Body of pancreas (tissue), 4 donors: ENCODE data around the gene UBALD1. TPM values are rescaled to one million over a fixed set of nuclear protein-coding genes. Genes with fewer than 3 reads are reported as not detected.

ENCODE experiments used
- ATAC-seq: fragments of 150-250 bp; one replicate; pipeline ENCODE4 v1.9.1; 2016
- DNase-seq, 4 donors: peaks; one replicate each; pipeline ENCODE4 v3.0.0-alpha.2; 2019
- H3K27ac ChIP-seq, 4 donors: fragments of 200-600 bp; sonication (generic); 1 replicate in 3 of 4; 2 replicates in 1 of 4; pipeline versions ENCODE4 v1.5.1 to v1.6.1; 2016 to 2019; ENCODE audit warnings: mild to moderate bottlenecking in 1 of 4, mixed read lengths in 1 of 4, moderate library complexity in 1 of 4
- H3K27me3 ChIP-seq, 2 donors: fragments of 200-600 bp; sonication (generic); one replicate each; pipeline ENCODE4 v1.6.0; 2016; ENCODE audit warnings: mild to moderate bottlenecking in 1 of 2
- H3K36me3 ChIP-seq, 2 donors: fragments of 200-600 bp; sonication (generic); replicated peaks in 1 of 2; 2 replicates each; pipeline ENCODE4 v1.5.1; 2016; ENCODE audit warnings: low read depth in 2 of 2; ENCODE audit not compliant: insufficient read depth in 1 of 2
- H3K4me1 ChIP-seq: fragments of 200-600 bp; sonication (generic); one replicate; pipeline ENCODE4 v1.6.0; 2016
- H3K4me3 ChIP-seq, 2 donors: fragments of 200-600 bp; sonication (generic); 1 replicate in 1 of 2; 2 replicates in 1 of 2; pipeline ENCODE4 v1.5.1; 2016 to 2019
- H3K9me3 ChIP-seq, 3 donors: fragments of 200-600 bp; sonication (generic); 1 replicate in 2 of 3; 2 replicates in 1 of 3; pipeline ENCODE4 v1.5.1; 2016
- CTCF ChIP-seq, 7 experiments: fragments of 450-650 bp in 4 of 7; fragments of 200-600 bp in 3 of 7; sonication (generic) in 3 of 7; IDR thresholded peaks; one replicate each; pipeline ENCODE4 v1.5.1; 2016 to 2019; ENCODE audit warnings: antibody characterized with exemption in 7 of 7
- POLR2A ChIP-seq, 3 donors: fragments of 450-650 bp; IDR thresholded peaks; one replicate each; pipeline ENCODE4 v1.6.1; 2016; ENCODE audit warnings: antibody characterized with exemption in 3 of 3, mild to moderate bottlenecking in 2 of 3
- WGBS, 2 donors: methylation state at CpG; one replicate each; pipeline ENCODE4 v1.1.5; 2017; 5-methylcytosine and 5-hydroxymethylcytosine counted together
- intact Hi-C: fragments of 100-400 bp; cut with DNase I; formaldehyde crosslinking; loops from one replicate; pipeline ENCODE4 v1.15.1; 2023
- small RNA-seq: library from RNA; depleted of rRNA; stranded (forward); fragments of <200 nt; gene quantifications from one replicate; pipeline ENCODE3, GENCODE V24; 2016
- total RNA-seq, 2 donors: library from RNA; depleted of rRNA; stranded (reverse); fragments of >200 nt; gene quantifications; one replicate each; pipeline ENCODE4 v1.1.0, GENCODE V29; 2016

The UBALD1 gene
- total RNA-seq, 2 donors from 2014 or later, result 11.9 to 19.4 TPM

DNA sequence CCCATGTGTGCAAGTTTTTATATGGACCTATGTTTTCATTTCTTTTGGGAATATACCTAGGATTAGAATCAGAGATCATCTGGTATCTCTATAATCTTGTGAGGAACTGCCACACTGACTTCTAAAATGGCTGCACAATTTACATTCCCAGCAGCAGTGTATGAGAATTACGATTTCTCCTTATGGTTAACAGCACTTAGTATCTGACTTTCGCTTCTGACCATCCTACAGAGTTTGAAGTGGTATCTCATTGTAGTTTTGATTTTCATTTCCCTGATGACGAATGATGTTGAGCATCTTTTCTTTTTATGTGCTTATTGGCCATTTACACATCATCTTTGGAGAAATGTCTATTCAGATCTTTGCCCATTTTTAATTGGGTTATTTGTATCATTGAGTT is 48.5 kb downstream of the UBALD1 start:
- WGBS, 2 donors, result 74 to 93% methylated on average over 3 of the region's 3 CpGs
- TF ChIP-seq CTCF (IDR thresholded peaks at IDR 0.05) (no peak), POLR2A (IDR thresholded peaks at IDR 0.05) (no peak)
- no peak for ATAC-seq

GRCh38 chr16:4564661-4565267 is 49.9 kb downstream of the UBALD1 start:
- DNase-seq (no peak), ATAC-seq (no peak)
- WGBS, 2 donors, result 81 to 82% methylated on average over 16 to 18 of the region's 18 CpGs
- intact Hi-C loops, result no loop called here
- no peaks in the 10 kb centered on the region for H3K27me3 ChIP-seq
- no peak overlapping the region for H3K27ac ChIP-seq
- H3K9me3 ChIP-seq, result no peaks in the 10 kb centered on the region
- H3K4me1 ChIP-seq, result no peaks in the 10 kb centered on the region
- H3K36me3 ChIP-seq, result no peaks in the 10 kb centered on the region
- TF ChIP-seq CTCF (IDR thresholded peaks at IDR 0.05) (no peak), POLR2A (IDR thresholded peaks at IDR 0.05) (no peak)
- H3K4me3 ChIP-seq, result no peak overlapping the region

More for the DNA sequence above, 48.5 kb downstream of the UBALD1 start:
- no peaks in the 10 kb centered on the region for H3K4me1 ChIP-seq
- no peaks in the 10 kb centered on the region for H3K27me3 ChIP-seq
- no peaks in the 10 kb centered on the region for H3K36me3 ChIP-seq
- no peak overlapping the region for H3K4me3 ChIP-seq
- intact Hi-C loops, result no loop called here
- DNase-seq, result no peak
- H3K27ac ChIP-seq, result no peak overlapping the region
- no peaks in the 10 kb centered on the region for H3K9me3 ChIP-seq

DNA sequence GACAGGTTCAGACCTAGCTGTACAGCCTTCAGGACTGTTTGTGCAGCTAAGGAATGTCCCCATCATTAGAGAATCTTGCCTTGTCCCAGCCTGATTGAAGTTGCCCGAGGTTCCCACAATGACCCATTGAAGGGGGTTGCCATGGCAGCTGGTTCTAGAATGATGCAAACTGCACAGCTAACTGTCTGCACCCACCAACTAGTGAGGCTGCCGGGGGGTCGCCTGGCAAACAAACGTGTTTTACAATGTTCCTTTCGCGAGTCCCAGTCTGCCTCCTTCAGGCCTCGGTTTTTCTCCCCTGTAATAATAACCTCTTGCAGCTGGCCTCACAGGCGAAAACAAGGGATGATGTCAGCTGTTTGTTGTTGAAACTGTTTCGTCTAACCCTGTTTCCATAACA is 53.1 kb downstream of the UBALD1 start:
- intact Hi-C loops, result no loop called here
- Histone ChIP-seq H3K4me3 (no peak overlapping the region), H3K9me3 (no peaks in the 10 kb centered on the region), H3K27me3 (no peaks in the 10 kb centered on the region), H3K27ac (no peak overlapping the region), H3K36me3 (no peaks in the 10 kb centered on the region), H3K4me1 (no peaks in the 10 kb centered on the region)
- 54 to 68% methylated on average over 9 of the region's 9 CpGs for WGBS, 2 donors
- TF ChIP-seq POLR2A (IDR thresholded peaks at IDR 0.05), result no peak
- no peak for TF ChIP-seq CTCF (IDR thresholded peaks at IDR 0.05)
- DNase-seq (no peak), ATAC-seq (no peak)

Small RNA genes within 50 kb of the gene (small RNA-seq; reads per million reads assigned to genes)
- gene RN7SL850P, result not detected

Other genes starting within 250 kb of the UBALD1 start
- gene VASN, start 243.0 kb downstream of the UBALD1 start, total RNA-seq, result 10 to 100 TPM; 14.3 to 22.1 TPM
- 10 to 100 TPM; 13.2 to 48.8 TPM for gene CORO7, start 198.3 kb downstream of the UBALD1 start, total RNA-seq
- gene DNAJA3, start 189.0 kb downstream of the UBALD1 start, total RNA-seq, result 10 to 100 TPM; 26.4 to 29.1 TPM
- 10 to 100 TPM; 36.3 to 43.8 TPM for gene NMRAL1, start 140.3 kb downstream of the UBALD1 start, total RNA-seq
- 100 to 1,000 TPM in 1 of 2 donors, 10 to 100 TPM in 1; 18.4 to 115 TPM for gene HMOX2, start 138.5 kb downstream of the UBALD1 start, total RNA-seq
- 10 to 100 TPM; 12.9 to 23.3 TPM for gene CDIP1, start 76.1 kb downstream of the UBALD1 start, total RNA-seq
- under 1 TPM in 1 of 2 donors, not detected in 1; 0.52 TPM for gene C16orf96, start 58.5 kb downstream of the UBALD1 start, total RNA-seq
- gene MGRN1, start 9.9 kb upstream of the UBALD1 start, total RNA-seq, result 10 to 100 TPM; 23.3 to 44.8 TPM
- 10 to 100 TPM; 18.7 to 25.4 TPM for gene NUDT16L1, start 78.7 kb upstream of the UBALD1 start, total RNA-seq
- 10 to 100 TPM; 16.6 to 64.9 TPM for gene ANKS3, start 119.4 kb upstream of the UBALD1 start, total RNA-seq
- gene DNAAF8, start 119.6 kb upstream of the UBALD1 start, total RNA-seq, result under 1 TPM; under 0.01 to 0.26 TPM
- 10 to 100 TPM in 1 of 2 donors, 1 to 10 TPM in 1; 7.5 to 13.8 TPM for gene ZNF500, start 152.3 kb upstream of the UBALD1 start, total RNA-seq
- not detected for gene SEPTIN12, start 173.5 kb upstream of the UBALD1 start, total RNA-seq
- gene SMIM22, start 180.5 kb upstream of the UBALD1 start, total RNA-seq, result 10 to 100 TPM in 1 of 2 donors, 1 to 10 TPM in 1; 4.7 to 29.3 TPM
- 10 to 100 TPM; 21.8 to 25.9 TPM for gene ROGDI, start 187.7 kb upstream of the UBALD1 start, total RNA-seq
- gene GLYR1, start 232.4 kb upstream of the UBALD1 start, total RNA-seq, result 10 to 100 TPM; 19.7 to 27.7 TPM
- 10 to 100 TPM; 20.8 to 41.2 TPM for gene UBN1, start 232.6 kb upstream of the UBALD1 start, total RNA-seq